Body of pancreas (tissue), 4 donors: Measurements from ENCODE around the gene PRRT2. TPM values are rescaled to one million over a fixed set of nuclear protein-coding genes. Genes with fewer than 3 reads are reported as not detected.

Source experiments
- ATAC-seq: fragments of 150-250 bp; one replicate; pipeline ENCODE4 v1.9.1; 2016
- DNase-seq, 4 donors: peaks; one replicate each; pipeline ENCODE4 v3.0.0-alpha.2; 2019
- H3K27ac ChIP-seq, 4 donors: fragments of 200-600 bp; sonication (generic); 1 replicate in 3 of 4; 2 replicates in 1 of 4; pipeline versions ENCODE4 v1.5.1 to v1.6.1; 2016 to 2019; ENCODE audit warnings: mild to moderate bottlenecking in 1 of 4, mixed read lengths in 1 of 4, moderate library complexity in 1 of 4
- H3K27me3 ChIP-seq, 2 donors: fragments of 200-600 bp; sonication (generic); one replicate each; pipeline ENCODE4 v1.6.0; 2016; ENCODE audit warnings: mild to moderate bottlenecking in 1 of 2
- H3K36me3 ChIP-seq, 2 donors: fragments of 200-600 bp; sonication (generic); replicated peaks in 1 of 2; 2 replicates each; pipeline ENCODE4 v1.5.1; 2016; ENCODE audit warnings: low read depth in 2 of 2; ENCODE audit not compliant: insufficient read depth in 1 of 2
- H3K4me1 ChIP-seq: fragments of 200-600 bp; sonication (generic); one replicate; pipeline ENCODE4 v1.6.0; 2016
- H3K4me3 ChIP-seq, 2 donors: fragments of 200-600 bp; sonication (generic); 1 replicate in 1 of 2; 2 replicates in 1 of 2; pipeline ENCODE4 v1.5.1; 2016 to 2019
- H3K9me3 ChIP-seq, 3 donors: fragments of 200-600 bp; sonication (generic); 1 replicate in 2 of 3; 2 replicates in 1 of 3; pipeline ENCODE4 v1.5.1; 2016
- CTCF ChIP-seq, 7 experiments: fragments of 450-650 bp in 4 of 7; fragments of 200-600 bp in 3 of 7; sonication (generic) in 3 of 7; IDR thresholded peaks; one replicate each; pipeline ENCODE4 v1.5.1; 2016 to 2019; ENCODE audit warnings: antibody characterized with exemption in 7 of 7
- POLR2A ChIP-seq, 3 donors: fragments of 450-650 bp; IDR thresholded peaks; one replicate each; pipeline ENCODE4 v1.6.1; 2016; ENCODE audit warnings: antibody characterized with exemption in 3 of 3, mild to moderate bottlenecking in 2 of 3
- WGBS, 2 donors: methylation state at CpG; one replicate each; pipeline ENCODE4 v1.1.5; 2017; 5-methylcytosine and 5-hydroxymethylcytosine counted together
- intact Hi-C: fragments of 100-400 bp; cut with DNase I; formaldehyde crosslinking; loops from one replicate; pipeline ENCODE4 v1.15.1; 2023
- total RNA-seq, 2 donors: library from RNA; depleted of rRNA; stranded (reverse); fragments of >200 nt; gene quantifications; one replicate each; pipeline ENCODE4 v1.1.0, GENCODE V29; 2016

Gene PRRT2
- total RNA-seq, 2 donors from 2014 or later = 1.0 TPM; not detected in 1

GRCh38 chr16:29813644-29814562 is 1.9 kb downstream of the PRRT2 start:
- Histone ChIP-seq H3K36me3 (no peaks in the 10 kb centered on the region), H3K9me3 (no peaks in the 10 kb centered on the region), H3K27me3 (no peaks in the 10 kb centered on the region), H3K4me3 (no peak overlapping the region), H3K27ac (no peak overlapping the region), H3K4me1 (peaks cover 65% of the 10 kb centered on the region)
- DNase-seq (no peak), ATAC-seq (no peak)
- intact Hi-C loops = no loop called here
- 78 to 87% methylated on average over 22 to 24 of the region's 24 CpGs for WGBS, 2 donors
- no peak for TF ChIP-seq POLR2A (IDR thresholded peaks at IDR 0.05)
- no peak for TF ChIP-seq CTCF (IDR thresholded peaks at IDR 0.05)

- Histone ChIP-seq H3K27me3 (no peaks in the 10 kb centered on the region), H3K9me3 (no peaks in the 10 kb centered on the region), H3K36me3 (no peaks in the 10 kb centered on the region), H3K4me1 (peaks cover 65% of the 10 kb centered on the region), H3K4me3 (no peak overlapping the region), H3K27ac (no peak overlapping the region)
- intact Hi-C loops = no loop called here
- no peak for DNase-seq
- ATAC-seq = no peak
- 93 to 98% methylated on average over 5 of the region's 5 CpGs for WGBS, 2 donors
- TF ChIP-seq POLR2A (IDR thresholded peaks at IDR 0.05) = no peak
- no peak for TF ChIP-seq CTCF (IDR thresholded peaks at IDR 0.05)
Measured at GRCh38 chr16:29814592-29814991, 2.6 kb downstream of the PRRT2 start.

DNA sequence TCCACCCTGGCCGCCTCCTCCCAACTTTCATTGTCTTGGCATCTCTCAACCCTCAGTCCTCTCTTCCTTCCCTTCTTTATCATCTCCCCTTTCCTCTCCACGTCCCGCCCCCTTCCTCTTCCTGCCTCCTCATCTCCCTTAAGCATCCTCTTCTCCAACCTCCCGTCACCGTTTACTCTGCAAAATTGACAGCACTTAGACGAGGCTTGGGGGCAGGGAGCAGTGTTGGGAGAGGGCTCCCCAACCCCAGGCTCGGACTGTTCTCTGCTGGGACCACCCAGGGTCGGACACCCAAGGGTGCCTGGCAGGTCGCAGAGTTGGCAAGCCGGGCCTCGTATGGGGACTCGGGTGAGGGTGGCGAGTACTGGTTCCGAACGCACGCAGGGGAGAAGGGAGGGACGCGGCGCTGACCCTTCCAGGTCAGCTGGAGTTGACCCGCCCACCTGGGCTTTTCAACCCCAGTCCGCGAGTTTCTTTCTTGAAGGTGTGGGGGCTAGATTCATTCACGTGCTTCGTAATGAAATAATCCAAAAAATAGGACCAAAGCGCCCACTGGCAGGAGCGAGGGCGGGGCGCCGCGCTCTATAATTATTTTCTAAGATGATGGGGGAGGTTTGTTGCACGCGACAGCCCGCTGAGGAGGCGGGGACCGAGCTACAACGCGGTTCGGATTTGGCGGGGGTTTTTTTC is 3.2 kb downstream of the PRRT2 start:
- peak in 2 of 4 donors; percentile 38 to 47 for DNase-seq
- 11 to 16% methylated on average over 35 to 39 of the region's 39 CpGs for WGBS, 2 donors

More for the DNA sequence above, 3.2 kb downstream of the PRRT2 start:
- TF ChIP-seq CTCF (IDR thresholded peaks at IDR 0.05) = no peak
- no peak for TF ChIP-seq POLR2A (IDR thresholded peaks at IDR 0.05)
- intact Hi-C loops = no loop called here
- Histone ChIP-seq H3K4me3 (no peak overlapping the region), H3K36me3 (no peaks in the 10 kb centered on the region), H3K27ac (peak overlapping the region in 3 of 4 donors; percentile 85 to 97 (median 97)), H3K9me3 (no peaks in the 10 kb centered on the region), H3K4me1 (peaks cover 65% of the 10 kb centered on the region), H3K27me3 (no peaks in the 10 kb centered on the region)
- no peak for ATAC-seq
